Measurements from ENCODE around the gene TLK2. TPM values are rescaled to one million over a fixed set of nuclear protein-coding genes. Genes with fewer than 3 reads are reported as not detected.

TLK2 gene
- total RNA-seq, 1 donor from 2014 or later = 34.5 TPM

DNA sequence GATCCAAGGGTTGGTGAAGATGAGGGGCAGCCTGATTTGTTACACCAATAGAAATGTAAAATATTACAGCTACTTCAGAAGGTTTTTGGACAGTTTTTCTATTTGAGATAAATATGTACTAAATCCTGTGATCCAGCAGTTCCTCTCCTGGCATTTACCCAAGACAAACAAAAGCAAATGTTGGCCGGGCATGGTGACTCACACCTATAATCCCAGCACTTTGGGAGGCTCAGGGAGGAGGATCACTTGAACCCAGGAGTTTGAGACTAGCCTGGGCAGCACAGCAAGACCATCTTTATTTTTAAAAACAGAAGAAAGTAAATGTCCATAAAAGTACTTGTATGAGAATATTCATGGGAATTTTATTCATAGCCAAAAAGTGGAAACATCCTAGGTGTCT lies 84.0 kb downstream of the TLK2 start:
- Histone ChIP-seq H3K4me3 (no peak overlapping the region), H3K9me3 (replicated peaks) (no peaks in the 10 kb centered on the region), H3K36me3 (peaks cover 53% of the 10 kb centered on the region), H3K27me3 (ENCODE audit: low read depth) (no peaks in the 10 kb centered on the region), H3K27ac (replicated peaks) (no peak overlapping the region), H3K4me1 (peaks cover 5% of the 10 kb centered on the region)
- TF ChIP-seq, protein P1, sequence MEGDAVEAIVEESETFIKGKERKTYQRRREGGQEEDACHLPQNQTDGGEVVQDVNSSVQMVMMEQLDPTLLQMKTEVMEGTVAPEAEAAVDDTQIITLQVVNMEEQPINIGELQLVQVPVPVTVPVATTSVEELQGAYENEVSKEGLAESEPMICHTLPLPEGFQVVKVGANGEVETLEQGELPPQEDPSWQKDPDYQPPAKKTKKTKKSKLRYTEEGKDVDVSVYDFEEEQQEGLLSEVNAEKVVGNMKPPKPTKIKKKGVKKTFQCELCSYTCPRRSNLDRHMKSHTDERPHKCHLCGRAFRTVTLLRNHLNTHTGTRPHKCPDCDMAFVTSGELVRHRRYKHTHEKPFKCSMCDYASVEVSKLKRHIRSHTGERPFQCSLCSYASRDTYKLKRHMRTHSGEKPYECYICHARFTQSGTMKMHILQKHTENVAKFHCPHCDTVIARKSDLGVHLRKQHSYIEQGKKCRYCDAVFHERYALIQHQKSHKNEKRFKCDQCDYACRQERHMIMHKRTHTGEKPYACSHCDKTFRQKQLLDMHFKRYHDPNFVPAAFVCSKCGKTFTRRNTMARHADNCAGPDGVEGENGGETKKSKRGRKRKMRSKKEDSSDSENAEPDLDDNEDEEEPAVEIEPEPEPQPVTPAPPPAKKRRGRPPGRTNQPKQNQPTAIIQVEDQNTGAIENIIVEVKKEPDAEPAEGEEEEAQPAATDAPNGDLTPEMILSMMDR (IDR thresholded peaks at IDR 0.05; ENCODE audit: borderline replicate concordance) = no peak
- intact Hi-C loops (cut with micrococcal nuclease) = no loop called here
- no peak for DNase-seq

DNA sequence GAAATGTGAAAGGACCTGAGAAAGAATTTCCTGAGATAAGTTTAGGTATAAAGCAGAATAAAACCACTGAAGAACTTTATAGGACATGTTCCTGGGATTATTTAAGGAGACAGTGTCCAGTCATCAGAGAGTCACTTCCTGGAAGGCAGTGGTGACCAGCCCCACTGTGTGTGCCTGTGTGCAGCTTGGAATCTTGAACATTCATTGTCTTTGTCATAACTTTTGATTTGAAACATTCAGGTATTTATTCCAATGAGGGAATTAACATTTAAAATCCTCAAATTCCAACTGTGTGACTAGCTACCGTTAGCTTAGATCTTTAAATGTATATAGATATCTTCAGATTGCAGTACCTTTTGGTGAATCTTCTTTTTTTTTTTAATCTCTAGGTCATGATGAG lies 87.2 kb downstream of the TLK2 start:
- peaks cover 43% of the 10 kb centered on the region for H3K36me3 ChIP-seq
- H3K9me3 ChIP-seq (replicated peaks) = no peaks in the 10 kb centered on the region
- H3K27ac ChIP-seq (replicated peaks) = no peak overlapping the region
- peaks cover 5% of the 10 kb centered on the region for H3K4me1 ChIP-seq
- DNase-seq = no peak
- H3K27me3 ChIP-seq (ENCODE audit: low read depth) = no peaks in the 10 kb centered on the region
- intact Hi-C loops (cut with micrococcal nuclease) = no loop called here
- no peak overlapping the region for H3K4me3 ChIP-seq
- TF ChIP-seq, protein P1 (IDR thresholded peaks at IDR 0.05; ENCODE audit: borderline replicate concordance) = no peak

DNA sequence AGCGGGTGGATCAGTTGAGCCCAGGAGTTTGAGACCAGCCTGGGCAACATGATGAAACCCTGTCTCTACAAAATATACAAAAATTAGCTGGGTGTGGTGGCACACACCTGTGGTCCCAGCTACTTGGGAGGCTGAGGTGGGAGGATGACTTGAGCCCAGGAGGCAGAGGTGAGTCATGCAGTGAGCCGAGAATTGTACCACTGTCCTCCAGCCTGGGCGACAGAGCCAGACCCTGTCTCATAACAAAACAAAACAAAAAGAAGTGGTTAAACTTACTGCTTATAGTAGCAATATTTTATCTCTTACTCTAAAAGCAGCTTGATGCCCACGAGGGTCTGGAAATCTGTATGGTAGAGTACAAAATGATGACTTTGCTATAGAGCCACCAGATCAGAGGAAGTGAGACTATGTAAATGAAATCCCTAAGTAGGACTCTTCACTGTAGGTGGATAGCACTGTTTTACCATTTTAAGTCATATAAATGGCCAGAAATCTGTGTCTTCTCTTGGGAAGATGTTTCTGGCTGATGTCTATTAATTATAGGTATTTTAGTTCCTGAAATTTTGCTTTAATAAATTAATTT lies 88.5 kb downstream of the TLK2 start:
- intact Hi-C loops (cut with micrococcal nuclease) = no loop called here
- Histone ChIP-seq H3K4me3 (no peak overlapping the region), H3K27ac (replicated peaks) (no peak overlapping the region), H3K27me3 (ENCODE audit: low read depth) (no peaks in the 10 kb centered on the region), H3K36me3 (peaks cover 35% of the 10 kb centered on the region), H3K4me1 (peaks cover 6% of the 10 kb centered on the region), H3K9me3 (replicated peaks) (no peaks in the 10 kb centered on the region)
- DNase-seq = no peak
- TF ChIP-seq, protein P1 (IDR thresholded peaks at IDR 0.05; ENCODE audit: borderline replicate concordance) = no peak

DNA sequence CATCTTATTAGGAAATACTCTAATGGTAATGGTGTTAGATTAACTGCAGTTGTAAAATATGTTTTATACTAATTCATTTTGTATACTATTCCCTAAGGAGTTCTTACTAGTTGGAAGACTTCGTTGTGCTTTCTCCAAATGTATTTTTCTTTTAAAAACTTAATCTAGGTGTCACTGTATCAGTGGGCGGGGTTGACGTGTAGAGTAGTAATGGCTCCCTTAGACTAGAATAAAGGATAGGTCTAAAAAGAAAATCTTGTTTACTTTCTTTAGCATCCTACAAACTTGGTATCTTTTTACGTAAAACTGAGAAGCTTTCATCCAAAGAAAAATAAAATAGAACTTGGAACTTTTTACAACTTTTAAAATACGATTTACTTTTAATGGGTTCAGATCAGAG lies 93.9 kb downstream of the TLK2 start:
- Histone ChIP-seq H3K36me3 (peaks cover 39% of the 10 kb centered on the region), H3K4me1 (peaks cover 24% of the 10 kb centered on the region), H3K27me3 (ENCODE audit: low read depth) (no peaks in the 10 kb centered on the region), H3K4me3 (no peak overlapping the region), H3K9me3 (replicated peaks) (no peaks in the 10 kb centered on the region), H3K27ac (replicated peaks) (peak overlapping the region; percentile 58)
- TF ChIP-seq, protein P1 (IDR thresholded peaks at IDR 0.05; ENCODE audit: borderline replicate concordance) = no peak
- intact Hi-C loops (cut with micrococcal nuclease) = no loop called here
- DNase-seq = no peak

DNA sequence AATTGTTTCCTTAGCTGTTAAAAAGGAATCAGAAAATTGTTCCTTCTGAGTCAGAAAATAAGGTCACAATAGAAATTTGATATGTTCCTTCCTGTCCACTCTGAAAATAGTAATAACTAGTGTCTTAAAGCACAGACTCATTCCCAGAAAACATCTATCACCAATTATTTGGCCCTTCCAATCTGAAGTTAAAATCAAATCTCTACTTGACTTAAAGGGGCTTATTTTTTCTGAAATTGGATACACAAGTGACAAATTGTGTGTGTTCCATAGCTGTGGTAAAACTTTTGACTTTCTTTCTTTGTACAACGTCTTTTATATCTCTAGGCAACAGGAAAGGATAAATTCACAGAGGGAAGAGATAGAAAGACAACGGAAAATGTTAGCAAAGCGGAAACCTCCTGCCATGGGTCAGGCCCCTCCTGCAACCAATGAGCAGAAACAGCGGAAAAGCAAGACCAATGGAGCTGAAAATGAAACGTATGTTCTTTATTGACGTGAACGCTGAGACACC lies 94.3 kb downstream of the TLK2 start:
- H3K9me3 ChIP-seq (replicated peaks) = no peaks in the 10 kb centered on the region
- peaks cover 43% of the 10 kb centered on the region for H3K36me3 ChIP-seq
- no peak overlapping the region for H3K4me3 ChIP-seq
- H3K27ac ChIP-seq (replicated peaks) = peak overlapping the region; percentile 58
- H3K4me1 ChIP-seq = peaks cover 24% of the 10 kb centered on the region
- TF ChIP-seq, protein P1 (IDR thresholded peaks at IDR 0.05; ENCODE audit: borderline replicate concordance) = no peak
- no peaks in the 10 kb centered on the region for H3K27me3 ChIP-seq (ENCODE audit: low read depth)
- DNase-seq = no peak
- intact Hi-C loops (cut with micrococcal nuclease) = no loop called here

Data from left ventricle myocardium inferior (tissue), 1 donor.